Duodenal mucosa (tissue), 2 donors: ENCODE measurements around the gene PVALB.

Source experiments
- H3K27ac ChIP-seq: one replicate; pipeline ENCODE4 v1.7.0; 2013; ENCODE audit warnings: low read depth, low read length
- H3K27me3 ChIP-seq, 2 donors: one replicate each; pipeline ENCODE4 v1.7.0; 2013; ENCODE audit warnings: low read length in 2 of 2, control low read depth in 1 of 2; ENCODE audit not compliant: insufficient read depth in 2 of 2, control insufficient read depth in 1 of 2
- H3K36me3 ChIP-seq, 2 donors: one replicate each; pipeline ENCODE4 v1.7.0; 2013; ENCODE audit warnings: low read length in 2 of 2, control low read depth in 1 of 2; ENCODE audit not compliant: insufficient read depth in 2 of 2, control insufficient read depth in 1 of 2
- H3K4me1 ChIP-seq, 2 donors: one replicate each; pipeline ENCODE4 v1.7.0; 2013; ENCODE audit warnings: low read length in 2 of 2, control low read depth in 1 of 2; ENCODE audit not compliant: insufficient read depth in 2 of 2, control insufficient read depth in 1 of 2
- H3K4me3 ChIP-seq, 2 donors: one replicate each; pipeline ENCODE4 v1.7.0; 2013; ENCODE audit warnings: low read length in 2 of 2, low read depth in 1 of 2
- H3K9ac ChIP-seq, 2 donors: one replicate each; pipeline ENCODE4 v1.7.0; 2013; ENCODE audit warnings: low read length in 2 of 2, low read depth in 1 of 2
- H3K9me3 ChIP-seq, 2 donors: one replicate each; pipeline ENCODE4 v1.7.0; 2013; ENCODE audit warnings: low read length in 2 of 2, control low read depth in 1 of 2; ENCODE audit not compliant: control insufficient read depth in 1 of 2

Gene PVALB

GRCh38 chr22:36846949-36847348 lies 30.1 kb upstream of the PVALB start:
- H3K27ac ChIP-seq = no peak overlapping the region
- no peaks in the 10 kb centered on the region for H3K9me3 ChIP-seq
- no peak overlapping the region for H3K4me3 ChIP-seq
- H3K4me1 ChIP-seq = no peaks in the 10 kb centered on the region
- peaks cover 12 to 16% of the 10 kb centered on the region in 2 donors for H3K27me3 ChIP-seq
- H3K9ac ChIP-seq = no peak overlapping the region
- no peaks in the 10 kb centered on the region for H3K36me3 ChIP-seq

DNA sequence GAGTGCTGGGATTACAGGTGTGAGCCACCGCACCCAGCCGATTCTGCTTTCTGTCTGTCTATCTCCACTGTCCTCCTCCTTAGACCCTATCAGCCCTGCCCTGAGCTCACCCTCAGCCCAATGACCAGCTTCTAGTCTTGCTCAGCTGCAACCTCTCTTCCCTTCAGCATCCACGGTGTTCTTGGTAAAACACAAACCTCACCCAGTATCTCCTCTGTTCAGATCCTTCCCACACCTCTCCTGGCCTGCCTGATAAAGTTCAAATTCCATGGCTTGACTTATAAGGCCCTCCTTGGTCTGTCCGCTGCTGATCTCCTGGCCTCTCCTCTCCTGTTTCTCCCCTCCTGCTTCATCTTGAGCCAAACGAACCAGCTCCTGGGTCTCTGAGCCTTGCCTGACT lies 29.4 kb upstream of the PVALB start:
- no peaks in the 10 kb centered on the region for H3K4me1 ChIP-seq
- no peak overlapping the region for H3K27ac ChIP-seq
- peaks cover 12 to 16% of the 10 kb centered on the region in 2 donors for H3K27me3 ChIP-seq

DNA sequence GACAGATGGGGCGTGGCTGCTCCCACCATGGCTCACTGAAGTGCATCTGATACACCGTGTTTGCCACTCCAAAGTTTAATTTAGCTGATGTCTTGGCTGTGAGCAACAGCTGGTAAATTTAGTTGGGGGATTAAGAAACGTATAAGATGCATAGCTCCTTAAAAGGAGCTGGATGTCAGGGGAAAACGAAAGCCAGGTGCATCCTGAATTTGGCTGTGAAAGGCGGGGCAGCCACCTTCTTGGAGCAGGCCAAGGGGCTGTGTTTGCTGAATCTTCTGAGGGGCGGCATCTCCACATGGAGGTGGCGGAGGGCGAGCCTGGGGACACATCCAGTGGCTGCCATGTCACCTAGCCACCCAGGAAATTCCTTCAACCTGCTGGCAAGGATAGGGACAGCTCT lies 23.3 kb upstream of the PVALB start:
- Histone ChIP-seq H3K27ac (no peak overlapping the region), H3K9me3 (no peaks in the 10 kb centered on the region), H3K36me3 (no peaks in the 10 kb centered on the region), H3K9ac (no peak overlapping the region), H3K27me3 (no peaks in the 10 kb centered on the region), H3K4me1 (no peaks in the 10 kb centered on the region), H3K4me3 (no peak overlapping the region)

More for the DNA sequence above, 29.4 kb upstream of the PVALB start:
- Histone ChIP-seq H3K9me3 (no peaks in the 10 kb centered on the region), H3K36me3 (no peaks in the 10 kb centered on the region), H3K9ac (no peak overlapping the region), H3K4me3 (no peak overlapping the region)

DNA sequence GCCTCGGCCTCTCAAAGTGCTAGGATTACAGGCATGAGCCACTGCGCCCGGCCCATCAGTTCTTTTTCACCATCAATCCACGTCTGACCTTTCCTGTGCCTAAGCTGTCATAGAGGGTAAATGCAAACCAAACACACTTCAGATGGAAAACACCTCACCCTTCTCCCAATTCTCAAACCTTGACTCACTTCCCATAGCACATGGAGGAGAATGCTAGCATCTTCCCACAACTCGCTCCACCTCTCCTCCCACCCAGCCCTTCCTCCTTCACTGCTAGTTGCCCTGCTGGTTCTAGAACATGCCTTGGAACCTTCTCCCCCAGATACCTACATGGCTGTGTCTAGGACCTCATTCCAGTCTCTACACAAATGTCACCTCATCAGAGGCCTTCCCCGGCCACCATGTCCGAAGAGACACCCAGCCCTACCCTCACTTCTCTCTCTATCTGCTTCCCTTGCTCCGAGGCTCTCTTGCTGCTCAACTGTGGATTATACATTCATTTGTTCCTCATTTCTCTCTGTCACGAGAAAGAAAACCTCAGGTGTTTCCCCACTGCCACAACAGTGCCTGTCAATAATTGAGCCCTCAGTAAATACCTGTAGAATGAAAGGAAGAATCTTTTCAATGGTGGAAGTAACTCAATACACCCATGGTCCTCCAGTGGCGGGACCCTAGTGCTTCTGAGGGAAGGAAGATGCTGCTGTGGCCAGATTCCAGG lies 22.7 kb upstream of the PVALB start:
- H3K4me1 ChIP-seq = no peaks in the 10 kb centered on the region
- H3K9ac ChIP-seq = no peak overlapping the region
- H3K9me3 ChIP-seq = no peaks in the 10 kb centered on the region
- H3K4me3 ChIP-seq = no peak overlapping the region
- H3K27me3 ChIP-seq = no peaks in the 10 kb centered on the region
- H3K36me3 ChIP-seq = no peaks in the 10 kb centered on the region
- no peak overlapping the region for H3K27ac ChIP-seq

DNA sequence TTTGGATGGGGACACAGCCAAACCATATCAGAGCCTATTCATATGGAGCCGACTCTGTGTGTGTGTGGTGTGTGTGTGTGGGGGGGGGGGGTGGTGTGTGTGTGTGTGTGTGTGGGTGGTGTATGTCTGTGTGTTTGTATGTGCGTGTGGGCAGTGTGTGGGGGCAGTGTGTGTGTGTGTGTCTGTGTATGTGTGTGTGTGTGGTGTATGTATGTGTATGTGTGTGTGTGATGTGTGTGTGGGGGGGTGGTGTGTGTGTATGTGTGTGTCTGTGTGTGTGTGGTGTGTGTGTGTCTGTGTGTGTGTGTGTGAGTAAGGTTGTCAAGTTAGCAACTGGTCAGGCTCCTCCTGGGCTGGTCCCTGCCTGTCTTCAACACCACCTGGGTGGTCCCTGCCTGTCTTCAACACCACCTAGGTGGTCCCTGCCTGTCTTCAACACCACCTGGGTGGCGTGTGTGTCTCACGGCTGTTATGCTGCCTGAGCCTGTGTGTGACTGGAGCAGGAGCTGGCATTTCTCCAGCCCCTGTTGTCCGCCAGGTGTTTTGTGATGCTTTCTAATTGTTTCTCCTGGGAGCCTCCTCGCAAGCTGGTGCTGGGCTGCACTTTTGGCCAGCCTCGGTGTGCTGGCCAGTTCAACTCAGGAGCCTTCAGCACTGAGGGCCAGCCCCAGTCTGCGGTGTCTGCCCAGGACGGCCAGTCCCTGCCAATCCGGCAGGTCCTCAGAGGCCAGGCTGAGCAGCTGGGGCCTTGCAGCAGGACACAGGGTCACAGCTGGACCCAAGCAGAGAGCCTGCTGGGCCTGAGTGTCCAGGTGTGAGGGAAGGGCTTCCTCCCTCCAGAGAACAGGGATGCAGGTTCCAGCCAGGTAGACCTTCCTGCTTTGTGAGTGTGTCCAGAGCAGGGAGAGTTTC lies 21.5 kb upstream of the PVALB start:
- no peaks in the 10 kb centered on the region for H3K4me1 ChIP-seq
- H3K27ac ChIP-seq = no peak overlapping the region
- H3K27me3 ChIP-seq = no peaks in the 10 kb centered on the region
- H3K36me3 ChIP-seq = no peaks in the 10 kb centered on the region
- no peak overlapping the region for H3K4me3 ChIP-seq
- H3K9me3 ChIP-seq = no peaks in the 10 kb centered on the region
- no peak overlapping the region for H3K9ac ChIP-seq

DNA sequence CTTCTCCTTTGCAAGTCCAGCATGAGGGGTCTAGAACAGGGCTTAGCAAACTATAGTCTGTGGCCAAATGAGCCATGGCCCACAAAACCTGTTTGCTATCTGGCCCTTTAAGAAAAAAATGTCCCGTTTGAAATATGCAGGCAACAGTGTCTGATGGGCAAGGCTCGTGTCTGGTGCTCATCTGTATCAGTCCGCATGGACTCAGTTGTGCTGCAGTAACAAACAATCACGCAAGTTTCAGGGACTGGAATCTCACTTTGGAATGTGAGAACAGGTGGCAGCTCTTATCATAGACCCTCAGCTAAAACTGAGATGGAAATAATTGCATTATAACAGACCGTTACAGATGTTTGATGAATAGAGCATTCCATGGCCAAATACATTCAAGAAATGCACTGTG lies 19.1 kb upstream of the PVALB start:
- no peaks in the 10 kb centered on the region for H3K27me3 ChIP-seq
- no peaks in the 10 kb centered on the region for H3K36me3 ChIP-seq
- H3K9me3 ChIP-seq = no peaks in the 10 kb centered on the region
- H3K4me3 ChIP-seq = no peak overlapping the region
- H3K4me1 ChIP-seq = no peaks in the 10 kb centered on the region
- H3K9ac ChIP-seq = no peak overlapping the region
- H3K27ac ChIP-seq = no peak overlapping the region

DNA sequence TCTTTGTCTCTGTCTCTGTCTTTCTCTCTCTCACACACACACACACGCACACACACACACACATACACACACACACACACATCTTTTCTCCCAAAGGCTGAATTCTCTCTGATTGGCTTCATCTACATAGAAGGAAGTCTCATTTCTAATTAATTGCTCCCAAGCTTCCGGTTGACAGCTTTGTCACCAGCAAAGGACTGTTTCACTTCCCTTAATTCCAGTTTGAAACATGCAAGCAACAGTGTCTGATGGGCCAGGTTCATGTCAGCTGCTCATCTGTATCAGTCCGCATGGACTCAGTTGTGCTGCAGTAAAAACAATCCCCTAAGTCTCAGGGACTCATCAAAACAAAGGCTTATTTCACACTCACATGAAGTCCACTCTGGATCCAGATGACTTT lies 16.2 kb upstream of the PVALB start:
- H3K27me3 ChIP-seq = no peaks in the 10 kb centered on the region
- no peak overlapping the region for H3K27ac ChIP-seq

DNA sequence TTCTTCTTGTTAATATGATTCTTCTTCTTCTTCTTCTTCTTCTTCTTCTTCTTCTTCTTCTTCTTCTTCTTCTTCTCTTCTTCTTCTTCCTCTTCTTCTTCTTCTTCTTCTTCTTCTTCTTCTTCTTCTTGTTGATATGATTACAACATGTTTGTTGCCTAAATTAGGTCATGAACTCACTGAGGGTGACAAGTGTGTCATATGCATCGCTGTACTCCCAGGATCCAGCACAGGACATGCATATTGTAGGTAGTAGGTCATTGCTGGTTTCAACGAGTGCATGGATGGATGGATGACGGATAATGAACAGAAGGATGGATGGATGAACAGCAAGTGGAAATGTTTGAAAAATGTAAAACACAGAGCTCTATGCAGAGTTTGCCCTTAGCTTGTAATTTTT lies 14.9 kb upstream of the PVALB start:
- Histone ChIP-seq H3K9ac (no peak overlapping the region), H3K36me3 (no peaks in the 10 kb centered on the region), H3K27me3 (no peaks in the 10 kb centered on the region), H3K27ac (no peak overlapping the region), H3K9me3 (no peaks in the 10 kb centered on the region), H3K4me3 (no peak overlapping the region), H3K4me1 (no peaks in the 10 kb centered on the region)

More for the DNA sequence above, 16.2 kb upstream of the PVALB start:
- no peaks in the 10 kb centered on the region for H3K36me3 ChIP-seq
- H3K9ac ChIP-seq = no peak overlapping the region
- H3K9me3 ChIP-seq = no peaks in the 10 kb centered on the region
- H3K4me1 ChIP-seq = no peaks in the 10 kb centered on the region
- H3K4me3 ChIP-seq = no peak overlapping the region

DNA sequence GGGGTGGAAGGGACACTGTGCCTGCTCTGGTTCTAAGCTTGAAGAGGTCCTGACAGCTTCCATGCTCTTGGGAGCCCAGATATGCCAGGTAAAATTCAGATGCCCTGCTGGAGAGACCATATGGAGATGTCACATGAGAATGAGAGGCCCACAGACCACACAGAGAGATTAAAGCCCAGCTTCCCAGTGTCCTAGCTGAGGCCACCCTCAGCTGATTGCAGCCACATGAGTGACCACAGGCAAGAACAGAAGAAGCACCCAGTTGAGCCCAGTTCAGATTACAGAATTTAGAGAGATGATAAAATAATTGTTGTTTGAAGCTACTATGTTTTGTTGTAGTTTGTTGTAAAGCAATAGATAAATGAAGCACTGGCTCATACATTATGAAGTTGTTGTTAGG lies 14.4 kb upstream of the PVALB start:
- no peak overlapping the region for H3K4me3 ChIP-seq
- no peaks in the 10 kb centered on the region for H3K9me3 ChIP-seq
- H3K9ac ChIP-seq = no peak overlapping the region
- no peaks in the 10 kb centered on the region for H3K36me3 ChIP-seq
- H3K27ac ChIP-seq = no peak overlapping the region
- no peaks in the 10 kb centered on the region for H3K27me3 ChIP-seq
- no peaks in the 10 kb centered on the region for H3K4me1 ChIP-seq

- H3K27me3 ChIP-seq = peaks cover 0 to 1% of the 10 kb centered on the region in 2 donors
- H3K36me3 ChIP-seq = no peaks in the 10 kb centered on the region
- H3K9ac ChIP-seq = no peak overlapping the region
- H3K4me3 ChIP-seq = no peak overlapping the region
- no peaks in the 10 kb centered on the region for H3K4me1 ChIP-seq
- H3K27ac ChIP-seq = no peak overlapping the region
- no peaks in the 10 kb centered on the region for H3K9me3 ChIP-seq
Measured at GRCh38 chr22:36830601-36831000, 13.8 kb upstream of the PVALB start.
